PFSK-1 (cell line): ENCODE results near the gene PRPF38A.

Experiments
- FOXP2 ChIP-seq: optimal IDR thresholded peaks from 2 replicates; pipeline ENCODE3; 2011; ENCODE audit warnings: borderline replicate concordance, control low read depth, inconsistent platforms; ENCODE audit not compliant: insufficient read depth; ENCODE audit errors: extremely low read length, extremely low read depth
- POLR2AphosphoS5 ChIP-seq: IDR thresholded peaks from 2 replicates; pipeline ENCODE4 v1.6.1; 2012; ENCODE audit warnings: low read depth, mild to moderate bottlenecking, control low read depth, low read length, moderate library complexity
- REST ChIP-seq, 2 experiments: IDR thresholded peaks; 2 replicates each; pipeline versions ENCODE4 v1.6.1 to v1.8.0; 2011 to 2012; ENCODE audit warnings: low read depth in 2 of 2, low read length in 2 of 2, control low read depth in 1 of 2, inconsistent platforms in 1 of 2, mild to moderate bottlenecking in 1 of 2, moderate library complexity in 1 of 2; ENCODE audit not compliant: insufficient read depth in 1 of 2
- SIN3A ChIP-seq: IDR thresholded peaks from 2 replicates; pipeline ENCODE4 v1.6.1; 2012; ENCODE audit warnings: mild to moderate bottlenecking, low read length, moderate library complexity, borderline replicate concordance; ENCODE audit not compliant: insufficient read depth
- TAF1 ChIP-seq: IDR thresholded peaks from 2 replicates; pipeline ENCODE4 v1.6.1; 2012; ENCODE audit warnings: low read length, control low read depth, borderline replicate concordance; ENCODE audit not compliant: insufficient read depth

The PRPF38A gene

GRCh38 chr1:52435650-52436049 lies 31.2 kb downstream of the PRPF38A start:
- no peak for TF ChIP-seq REST (IDR thresholded peaks at IDR 0.05; ENCODE audit: insufficient read depth in 1 of 2, low read depth in 2 of 2, low read length in 2 of 2)
- no peak for TF ChIP-seq FOXP2
- no peak for TF ChIP-seq SIN3A

GRCh38 chr1:52436817-52437216 lies 32.4 kb downstream of the PRPF38A start:
- TF ChIP-seq FOXP2 (no peak), REST (IDR thresholded peaks at IDR 0.05; ENCODE audit: insufficient read depth in 1 of 2, low read depth in 2 of 2, low read length in 2 of 2) (no peak), POLR2AphosphoS5 (no peak), TAF1 (no peak), SIN3A (no peak)

GRCh38 chr1:52439976-52440375 lies 35.6 kb downstream of the PRPF38A start:
- TF ChIP-seq SIN3A (no peak), POLR2AphosphoS5 (no peak), REST (IDR thresholded peaks at IDR 0.05; ENCODE audit: insufficient read depth in 1 of 2, low read depth in 2 of 2, low read length in 2 of 2) (no peak), TAF1 (no peak), FOXP2 (no peak)

- no peak for TF ChIP-seq REST (IDR thresholded peaks at IDR 0.05; ENCODE audit: insufficient read depth in 1 of 2, low read depth in 2 of 2, low read length in 2 of 2)
Observed at GRCh38 chr1:52444463-52444862, 40.1 kb downstream of the PRPF38A start.

GRCh38 chr1:52454127-52454526 lies 49.7 kb downstream of the PRPF38A start:
- TF ChIP-seq REST (IDR thresholded peaks at IDR 0.05; ENCODE audit: insufficient read depth in 1 of 2, low read depth in 2 of 2, low read length in 2 of 2) (no peak), TAF1 (no peak), POLR2AphosphoS5 (no peak), FOXP2 (no peak), SIN3A (no peak)
